Activated CD8-positive, alpha-beta memory T cell treated with anti-CD3 and anti-CD28 coated beads, Interleukin-2, amount 10 ng/mL, durations not matched to agents 7 days and 5 days (primary cell): ENCODE measurements around the gene SOHLH1. TPM values are rescaled to one million over a fixed set of nuclear protein-coding genes. Genes with fewer than 3 reads are reported as not detected.

ENCODE experiments used
- ATAC-seq: fragments of 150-1000 bp; cut with Tn5 transposase; one replicate; pipeline ENCODE4 v1.10.0; 2021; ENCODE audit warnings: moderate library complexity
- CTCF ChIA-PET: fragments of 350-600 bp; sonication (Branson Sonifier 250); formaldehyde crosslinking; loops from one replicate; lab custom pipeline; 2021; ENCODE audit warnings: antibody characterized with exemption; lab: Charles Lee
- DNase-seq: peaks from one replicate; pipeline ENCODE4 v3.0.0-alpha.2; 2020
- H3K27ac Mint-ChIP-seq: one replicate; pipeline ENCODE4 v1.8.0; 2021; ENCODE audit warnings: mild to moderate bottlenecking, mixed read lengths
- H3K27me3 Mint-ChIP-seq: one replicate; pipeline ENCODE4 v1.8.0; 2021; ENCODE audit warnings: mixed read lengths
- H3K36me3 Mint-ChIP-seq: one replicate; pipeline ENCODE4 v1.8.0; 2021; ENCODE audit warnings: mild to moderate bottlenecking, mixed read lengths
- H3K4me1 Mint-ChIP-seq: one replicate; pipeline ENCODE4 v1.8.0; 2021; ENCODE audit warnings: mixed read lengths
- H3K4me3 Mint-ChIP-seq: one replicate; pipeline ENCODE4 v1.8.0; 2021; ENCODE audit warnings: mild to moderate bottlenecking, moderate library complexity, mixed read lengths
- H3K9me3 Mint-ChIP-seq: one replicate; pipeline ENCODE4 v1.8.0; 2022; ENCODE audit warnings: low read depth, mixed read lengths
- total RNA-seq, 2 experiments: library from RNA; stranded (reverse); gene quantifications; one replicate each; pipeline ENCODE4 v1.2.3, GENCODE V29; 2021

Gene SOHLH1
- total RNA-seq, 2 experiments from 2014 or later = not detected

GRCh38 chr9:135703726-135704125, 4.4 kb upstream of the SOHLH1 start:
- ATAC-seq = no peak
- no peaks in the 10 kb centered on the region for H3K9me3 Mint-ChIP-seq
- no peaks in the 10 kb centered on the region for H3K36me3 Mint-ChIP-seq
- CTCF ChIA-PET = interaction anchor here (0.6 kb wide), 1 partner anchor 467 kb away, joined by 4 read pairs; no protein-coding TSS in a partner anchor
- H3K4me3 Mint-ChIP-seq = no peak overlapping the region
- H3K27me3 Mint-ChIP-seq = no peaks in the 10 kb centered on the region
- H3K4me1 Mint-ChIP-seq = no peaks in the 10 kb centered on the region
- no peak for DNase-seq
- no peak overlapping the region for H3K27ac Mint-ChIP-seq

- no peaks in the 10 kb centered on the region for H3K9me3 Mint-ChIP-seq
- H3K27ac Mint-ChIP-seq = no peak within 1 kb of the TSS
- no peak within 1 kb of the TSS for H3K4me3 Mint-ChIP-seq
- H3K4me1 Mint-ChIP-seq = no peaks in the 10 kb centered on the region
- CTCF ChIA-PET = interaction anchor here (1.2 kb wide), 1 partner anchor 378 kb away, joined by 3 read pairs; no protein-coding TSS in a partner anchor
- no peaks in the 10 kb centered on the region for H3K27me3 Mint-ChIP-seq
- DNase-seq = peak; percentile 58
- no peaks in the 10 kb centered on the region for H3K36me3 Mint-ChIP-seq
- ATAC-seq = peak; percentile 64
These were observed 2.9 kb upstream of the SOHLH1 start, which contains the start of gene KCNT1 for GRCh38 chr9:135701959-135702721. TSS of gene KCNT1 (plus strand) at chr9:135702185. CDS start at chr9:135702259, 74 bp downstream.

GRCh38 chr9:135701067-135701958, 2.0 kb upstream of the SOHLH1 start:
- Mint-ChIP-seq H3K9me3 (no peaks in the 10 kb centered on the region), H3K36me3 (no peaks in the 10 kb centered on the region), H3K27ac (no peak overlapping the region), H3K4me1 (no peaks in the 10 kb centered on the region), H3K4me3 (no peak overlapping the region), H3K27me3 (no peaks in the 10 kb centered on the region)
- CTCF ChIA-PET = interaction anchor here (1.2 kb wide), 1 partner anchor 379 kb away, joined by 3 read pairs; no protein-coding TSS in a partner anchor
- DNase-seq (no peak), ATAC-seq (peak; percentile 18)

- DNase-seq = no peak
- ATAC-seq = no peak
- Mint-ChIP-seq H3K4me1 (no peaks in the 10 kb centered on the region), H3K36me3 (no peaks in the 10 kb centered on the region), H3K27me3 (no peaks in the 10 kb centered on the region), H3K9me3 (no peaks in the 10 kb centered on the region), H3K27ac (no peak overlapping the region), H3K4me3 (no peak overlapping the region)
- CTCF ChIA-PET = no interaction called here
These were observed 1.2 kb upstream of the SOHLH1 start for GRCh38 chr9:135700525-135700924.

- ATAC-seq (no peak), DNase-seq (no peak)
- H3K4me1 Mint-ChIP-seq = no peaks in the 10 kb centered on the region
- H3K27ac Mint-ChIP-seq = no peak overlapping the region
- CTCF ChIA-PET = no interaction called here
- no peaks in the 10 kb centered on the region for H3K9me3 Mint-ChIP-seq
- H3K4me3 Mint-ChIP-seq = no peak overlapping the region
- no peaks in the 10 kb centered on the region for H3K27me3 Mint-ChIP-seq
- H3K36me3 Mint-ChIP-seq = no peaks in the 10 kb centered on the region
These were observed 514 bp downstream of the SOHLH1 start for GRCh38 chr9:135698767-135699166.

- CTCF ChIA-PET = no interaction called here
- H3K4me1 Mint-ChIP-seq = no peaks in the 10 kb centered on the region
- no peaks in the 10 kb centered on the region for H3K27me3 Mint-ChIP-seq
- ATAC-seq (no peak), DNase-seq (no peak)
- no peaks in the 10 kb centered on the region for H3K9me3 Mint-ChIP-seq
- no peak overlapping the region for H3K27ac Mint-ChIP-seq
- no peaks in the 10 kb centered on the region for H3K36me3 Mint-ChIP-seq
- no peak overlapping the region for H3K4me3 Mint-ChIP-seq
These were observed 1.0 kb downstream of the SOHLH1 start for GRCh38 chr9:135698236-135698635.

GRCh38 chr9:135697226-135697625, 2.1 kb downstream of the SOHLH1 start:
- Mint-ChIP-seq H3K36me3 (no peaks in the 10 kb centered on the region), H3K9me3 (no peaks in the 10 kb centered on the region), H3K4me1 (no peaks in the 10 kb centered on the region), H3K27ac (no peak overlapping the region), H3K4me3 (no peak overlapping the region), H3K27me3 (no peaks in the 10 kb centered on the region)
- CTCF ChIA-PET = no interaction called here
- ATAC-seq (no peak), DNase-seq (no peak)

GRCh38 chr9:135696446-135696845, 2.8 kb downstream of the SOHLH1 start:
- Mint-ChIP-seq H3K9me3 (no peaks in the 10 kb centered on the region), H3K4me3 (no peak overlapping the region), H3K27ac (no peak overlapping the region), H3K36me3 (no peaks in the 10 kb centered on the region), H3K27me3 (no peaks in the 10 kb centered on the region), H3K4me1 (no peaks in the 10 kb centered on the region)
- ATAC-seq (no peak), DNase-seq (no peak)
- CTCF ChIA-PET = no interaction called here

- ATAC-seq = no peak
- Mint-ChIP-seq H3K4me3 (no peak overlapping the region), H3K27ac (no peak overlapping the region), H3K36me3 (no peaks in the 10 kb centered on the region), H3K9me3 (no peaks in the 10 kb centered on the region), H3K27me3 (no peaks in the 10 kb centered on the region), H3K4me1 (no peaks in the 10 kb centered on the region)
- no peak for DNase-seq
- CTCF ChIA-PET = no interaction called here
These were observed 3.6 kb downstream of the SOHLH1 start for GRCh38 chr9:135695642-135696041.

- ATAC-seq (no peak), DNase-seq (no peak)
- Mint-ChIP-seq H3K4me1 (no peaks in the 10 kb centered on the region), H3K36me3 (no peaks in the 10 kb centered on the region), H3K4me3 (no peak overlapping the region), H3K27ac (no peak overlapping the region), H3K9me3 (no peaks in the 10 kb centered on the region), H3K27me3 (no peaks in the 10 kb centered on the region)
- CTCF ChIA-PET = no interaction called here
These were observed 4.2 kb downstream of the SOHLH1 start for GRCh38 chr9:135695036-135695435.

- Mint-ChIP-seq H3K27ac (no peak overlapping the region), H3K27me3 (no peaks in the 10 kb centered on the region), H3K4me3 (no peak overlapping the region), H3K9me3 (no peaks in the 10 kb centered on the region), H3K36me3 (no peaks in the 10 kb centered on the region), H3K4me1 (no peaks in the 10 kb centered on the region)
- DNase-seq (no peak), ATAC-seq (no peak)
- CTCF ChIA-PET = no interaction called here
These were observed 4.9 kb downstream of the SOHLH1 start for GRCh38 chr9:135694414-135694813.

- no peaks in the 10 kb centered on the region for H3K4me1 Mint-ChIP-seq
- CTCF ChIA-PET = interaction anchor here (1.0 kb wide), 1 partner anchor 22 kb away, joined by 3 read pairs; no protein-coding TSS in a partner anchor
- no peaks in the 10 kb centered on the region for H3K27me3 Mint-ChIP-seq
- no peaks in the 10 kb centered on the region for H3K36me3 Mint-ChIP-seq
- ATAC-seq (no peak), DNase-seq (no peak)
- H3K9me3 Mint-ChIP-seq = no peaks in the 10 kb centered on the region
- H3K4me3 Mint-ChIP-seq = no peak overlapping the region
- no peak overlapping the region for H3K27ac Mint-ChIP-seq
These were observed 5.5 kb downstream of the SOHLH1 start for GRCh38 chr9:135693771-135694170.

- no peak overlapping the region for H3K4me3 Mint-ChIP-seq
- CTCF ChIA-PET = interaction anchor here (1.0 kb wide), 1 partner anchor 22 kb away, joined by 3 read pairs; no protein-coding TSS in a partner anchor
- no peak overlapping the region for H3K27ac Mint-ChIP-seq
- no peaks in the 10 kb centered on the region for H3K4me1 Mint-ChIP-seq
- no peak for DNase-seq
- no peak for ATAC-seq
- H3K36me3 Mint-ChIP-seq = no peaks in the 10 kb centered on the region
- H3K27me3 Mint-ChIP-seq = no peaks in the 10 kb centered on the region
- H3K9me3 Mint-ChIP-seq = no peaks in the 10 kb centered on the region
These were observed 6.0 kb downstream of the SOHLH1 start for GRCh38 chr9:135693265-135693664.
